ENCODE data around the gene UNC93A. TPM values are rescaled to one million over a fixed set of nuclear protein-coding genes. Genes with fewer than 3 reads are reported as not detected.

Gene UNC93A
- total RNA-seq, 2 experiments from 2014 or later, result not detected

DNA sequence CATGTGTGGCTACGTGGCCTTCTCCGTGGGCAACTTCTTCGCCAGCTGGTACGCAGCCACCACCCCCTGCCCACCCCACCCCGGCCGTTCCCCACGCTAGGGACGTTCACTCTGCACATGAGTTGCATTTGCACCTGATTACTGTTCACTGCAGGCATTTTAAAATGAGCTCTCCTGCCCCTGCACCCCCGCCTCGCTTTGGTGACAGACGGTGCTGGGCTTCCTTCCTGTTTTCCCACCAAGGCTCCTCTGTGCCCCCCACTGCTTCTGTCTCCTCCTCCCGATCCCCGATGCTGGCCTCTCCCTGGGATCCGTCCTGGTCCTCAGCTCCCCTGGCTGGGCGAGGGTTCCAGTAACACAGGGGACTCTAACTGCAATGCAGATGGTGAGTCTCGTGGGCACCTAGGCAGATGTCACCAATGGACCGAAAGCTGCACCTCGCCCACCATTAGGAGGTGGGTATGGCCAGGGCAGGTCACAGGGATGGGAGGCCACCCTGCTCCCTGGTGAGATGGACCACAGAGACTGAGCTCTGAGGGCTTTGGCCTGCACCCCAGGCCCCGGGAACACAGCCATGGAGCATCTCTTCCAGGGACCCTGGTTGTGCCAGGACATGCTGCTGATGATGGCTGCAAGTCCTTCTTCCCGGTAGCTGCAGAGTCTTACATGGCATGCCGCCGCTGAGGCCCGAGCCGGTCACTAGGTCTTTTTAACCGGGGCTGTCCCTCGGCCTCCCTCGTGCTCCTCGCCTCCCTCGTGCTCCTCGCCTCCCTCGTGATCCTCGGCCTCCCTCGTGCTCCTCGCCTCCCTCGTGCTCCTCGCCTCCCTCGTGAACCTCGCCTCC, 3.8 kb downstream of the UNC93A start:
- Histone ChIP-seq H3K4me2 (ENCODE audit: low read length) (no peak overlapping the region), H3K4me3 (ENCODE audit: low read depth, low read length, poor library complexity, severe bottlenecking) (no peak overlapping the region), H2AFZ (ENCODE audit: low read length) (no peak overlapping the region), H3K27ac (ENCODE audit: low read depth, low read length, poor library complexity, severe bottlenecking) (no peak overlapping the region), H3K9me2 (ENCODE audit: insufficient read depth, low read length) (no peaks in the 10 kb centered on the region), H3K9me3 (ENCODE audit: low read length) (no peaks in the 10 kb centered on the region), H3K79me2 (ENCODE audit: insufficient read depth, low read depth, low read length) (no peaks in the 10 kb centered on the region), H4K20me1 (ENCODE audit: insufficient read depth, low read length) (no peaks in the 10 kb centered on the region), H3K4me1 (ENCODE audit: insufficient read depth, low read length, poor library complexity, severe bottlenecking) (no peaks in the 10 kb centered on the region), H3K36me3 (ENCODE audit: insufficient read depth, low read length) (no peaks in the 10 kb centered on the region)
- CTCF ChIA-PET (ENCODE audit: unreplicated experiment), result no interaction called here
- TF ChIP-seq, protein P1, sequence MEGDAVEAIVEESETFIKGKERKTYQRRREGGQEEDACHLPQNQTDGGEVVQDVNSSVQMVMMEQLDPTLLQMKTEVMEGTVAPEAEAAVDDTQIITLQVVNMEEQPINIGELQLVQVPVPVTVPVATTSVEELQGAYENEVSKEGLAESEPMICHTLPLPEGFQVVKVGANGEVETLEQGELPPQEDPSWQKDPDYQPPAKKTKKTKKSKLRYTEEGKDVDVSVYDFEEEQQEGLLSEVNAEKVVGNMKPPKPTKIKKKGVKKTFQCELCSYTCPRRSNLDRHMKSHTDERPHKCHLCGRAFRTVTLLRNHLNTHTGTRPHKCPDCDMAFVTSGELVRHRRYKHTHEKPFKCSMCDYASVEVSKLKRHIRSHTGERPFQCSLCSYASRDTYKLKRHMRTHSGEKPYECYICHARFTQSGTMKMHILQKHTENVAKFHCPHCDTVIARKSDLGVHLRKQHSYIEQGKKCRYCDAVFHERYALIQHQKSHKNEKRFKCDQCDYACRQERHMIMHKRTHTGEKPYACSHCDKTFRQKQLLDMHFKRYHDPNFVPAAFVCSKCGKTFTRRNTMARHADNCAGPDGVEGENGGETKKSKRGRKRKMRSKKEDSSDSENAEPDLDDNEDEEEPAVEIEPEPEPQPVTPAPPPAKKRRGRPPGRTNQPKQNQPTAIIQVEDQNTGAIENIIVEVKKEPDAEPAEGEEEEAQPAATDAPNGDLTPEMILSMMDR (conservative IDR thresholded peaks at IDR 0.05; ENCODE audit: low read length), result no peak
- TF ChIP-seq EZH2phosphoT487 (IDR thresholded peaks at IDR 0.05; ENCODE audit: borderline replicate concordance, low read depth, low read length), result no peak
- intact Hi-C loops (cut with micrococcal nuclease; ENCODE audit: unreplicated experiment), result loop anchor here (10.0 kb wide), 1 partner anchor 520 kb away; no protein-coding TSS in a partner anchor
- no peak for DNase-seq (ENCODE audit: low spot score)
- BruUV-seq (replicated peaks), result no TSS peak
- POLR2A ChIA-PET, result no interaction called here

GRCh38 chr6:167295495-167296292, 4.6 kb downstream of the UNC93A start:
- no peak for DNase-seq (ENCODE audit: low spot score)

More at GRCh38 chr6:167295495-167296292, 4.6 kb downstream of the UNC93A start:
- POLR2A ChIA-PET, result no interaction called here
- no TSS peak for BruUV-seq (replicated peaks)
- Histone ChIP-seq H3K9me3 (ENCODE audit: low read length) (no peaks in the 10 kb centered on the region), H3K4me3 (ENCODE audit: low read depth, low read length, poor library complexity, severe bottlenecking) (no peak overlapping the region), H3K36me3 (ENCODE audit: insufficient read depth, low read length) (no peaks in the 10 kb centered on the region), H3K4me2 (ENCODE audit: low read length) (no peak overlapping the region), H3K79me2 (ENCODE audit: insufficient read depth, low read depth, low read length) (no peaks in the 10 kb centered on the region), H2AFZ (ENCODE audit: low read length) (no peak overlapping the region), H3K4me1 (ENCODE audit: insufficient read depth, low read length, poor library complexity, severe bottlenecking) (no peaks in the 10 kb centered on the region), H4K20me1 (ENCODE audit: insufficient read depth, low read length) (no peaks in the 10 kb centered on the region), H3K9me2 (ENCODE audit: insufficient read depth, low read length) (no peaks in the 10 kb centered on the region), H3K27ac (ENCODE audit: low read depth, low read length, poor library complexity, severe bottlenecking) (no peak overlapping the region)
- intact Hi-C loops (cut with micrococcal nuclease; ENCODE audit: unreplicated experiment), result loop anchor here (10.0 kb wide), 1 partner anchor 521 kb away; no protein-coding TSS in a partner anchor
- CTCF ChIA-PET (ENCODE audit: unreplicated experiment), result no interaction called here
- no peak for TF ChIP-seq EZH2phosphoT487 (IDR thresholded peaks at IDR 0.05; ENCODE audit: borderline replicate concordance, low read depth, low read length)
- TF ChIP-seq, protein P1 (conservative IDR thresholded peaks at IDR 0.05; ENCODE audit: low read length), result no peak
